GM21423 (cell line): ENCODE measurements around the gene IQCF5.
"Not testable (repeated sequence)": the region's sequence is repeated elsewhere in the genome, so short reads cannot be mapped to it uniquely, and the experiment has no call there.

Source experiments
- ATAC-seq: cut with Tn5 transposase; IDR thresholded peaks from one replicate; pipeline ENCODE4 v1.9.1; 2021; ENCODE audit warnings: mild to moderate bottlenecking, moderate library complexity; ENCODE audit not compliant: unreplicated experiment

The IQCF5 gene

GRCh38 chr3:51869304-51869703, 6.1 kb downstream of the IQCF5 start:
- no peak for ATAC-seq

GRCh38 chr3:51868896-51869295, 6.5 kb downstream of the IQCF5 start:
- ATAC-seq, result not testable (repeated sequence)

- no peak for ATAC-seq
These were observed 12.5 kb downstream of the IQCF5 start for GRCh38 chr3:51862886-51863285.

DNA sequence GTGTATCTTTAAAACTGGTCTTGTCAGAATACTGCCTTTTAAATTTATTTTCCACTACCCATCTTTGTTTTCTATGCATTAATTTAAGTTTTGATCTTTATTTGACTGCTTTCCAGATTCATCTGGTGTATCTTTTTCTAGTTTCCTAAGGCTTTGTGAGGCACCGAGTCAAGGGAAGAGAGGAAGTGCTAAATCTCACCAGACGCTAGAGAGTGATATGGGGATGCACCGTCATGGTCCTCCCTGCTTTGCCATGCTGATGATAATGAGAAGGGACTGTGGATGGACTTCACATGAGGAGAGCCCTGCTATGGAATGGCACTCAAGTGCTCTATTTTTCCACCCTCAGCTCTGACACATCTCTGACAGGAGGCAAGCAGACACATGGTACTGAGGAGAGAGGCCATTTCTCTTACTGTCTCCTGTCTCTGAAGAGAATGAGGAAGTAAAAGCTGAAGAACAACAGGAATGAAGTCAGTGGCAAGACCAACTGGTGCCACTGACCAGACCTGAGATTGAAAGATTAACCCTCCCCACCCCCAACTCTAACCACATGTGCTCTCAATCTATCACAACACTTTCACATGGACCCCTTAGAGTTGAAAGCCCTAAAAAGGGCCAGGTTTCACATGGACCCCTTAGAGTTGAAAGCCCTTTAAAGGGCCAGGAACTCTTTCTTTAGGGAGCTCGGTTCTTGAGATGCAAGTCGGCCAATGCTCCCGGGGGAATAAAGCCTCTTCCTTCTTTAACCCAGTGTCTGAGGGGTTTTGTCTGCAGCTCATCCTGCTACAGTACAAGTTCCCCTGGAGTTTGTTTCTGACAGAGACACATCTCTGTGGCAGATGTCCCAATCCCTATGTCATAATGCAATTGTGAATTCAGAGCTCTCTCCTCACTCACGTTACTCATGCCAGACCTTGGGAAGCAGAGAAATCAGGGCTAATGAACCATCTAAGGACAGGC, 14.4 kb downstream of the IQCF5 start, which contains the start of gene IQCF2:
IQCF2 (plus strand) TSS at position 913 of the 963 bp plus-strand sequence. CDS start 52 bp downstream, outside the sequence.
- ATAC-seq, result no peak

DNA sequence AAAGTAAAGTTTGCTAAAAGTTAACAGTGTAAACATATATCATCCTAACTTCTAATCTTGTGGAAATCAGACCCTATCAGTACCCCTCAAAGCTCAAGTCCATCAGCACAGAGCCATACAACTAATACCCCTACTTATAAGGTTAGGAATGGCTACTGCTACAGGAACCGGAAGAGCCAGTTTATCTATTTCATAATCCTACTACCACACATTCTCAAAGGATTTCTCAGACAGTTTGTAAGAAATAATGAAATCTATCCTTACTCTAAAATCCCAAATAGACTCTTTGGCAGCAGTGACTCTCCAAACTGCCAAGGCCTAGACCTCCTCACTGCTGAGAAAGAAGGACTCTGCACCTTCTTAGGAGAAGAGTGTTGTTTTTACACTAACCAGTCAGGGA, 20.0 kb downstream of the IQCF5 start:
- ATAC-seq, result not testable (repeated sequence)

DNA sequence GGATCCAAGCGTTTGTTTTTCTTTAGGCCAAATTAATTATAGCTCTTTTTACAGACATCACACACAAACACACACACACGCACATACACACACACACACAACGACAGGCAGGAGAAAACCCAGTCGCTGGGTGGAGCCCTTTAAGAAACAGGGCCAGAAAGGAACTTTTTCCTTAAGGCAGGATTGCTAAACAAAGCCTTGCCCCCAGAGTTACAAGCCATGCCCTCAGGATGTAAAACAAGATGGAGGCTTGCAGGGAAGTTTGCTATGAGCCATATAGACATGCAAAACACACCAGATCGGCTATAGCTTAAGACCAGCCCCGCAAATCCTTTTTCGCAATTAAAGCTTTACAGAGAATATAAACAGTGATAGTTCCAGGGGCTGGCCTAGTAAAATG, 30.3 kb downstream of the IQCF5 start:
- no peak for ATAC-seq

DNA sequence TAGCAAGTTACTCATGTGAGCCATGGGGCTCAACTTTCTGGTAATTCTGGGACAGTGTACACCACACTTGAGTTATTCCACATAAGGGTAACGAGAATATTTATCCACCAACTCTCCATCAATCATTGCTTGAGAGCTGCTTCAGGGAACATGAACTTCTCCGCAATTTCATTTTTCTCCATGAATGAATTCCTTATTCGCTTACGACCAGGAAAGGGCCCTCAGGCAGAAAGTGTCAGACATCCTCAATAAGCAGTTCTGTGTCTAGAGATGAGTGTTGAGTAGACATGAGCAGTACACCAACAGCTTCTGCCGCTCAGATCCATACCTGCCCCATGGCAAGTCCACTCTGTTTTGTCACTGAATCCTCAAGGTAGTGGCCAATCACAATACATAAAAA, 38.8 kb downstream of the IQCF5 start:
- no peak for ATAC-seq

DNA sequence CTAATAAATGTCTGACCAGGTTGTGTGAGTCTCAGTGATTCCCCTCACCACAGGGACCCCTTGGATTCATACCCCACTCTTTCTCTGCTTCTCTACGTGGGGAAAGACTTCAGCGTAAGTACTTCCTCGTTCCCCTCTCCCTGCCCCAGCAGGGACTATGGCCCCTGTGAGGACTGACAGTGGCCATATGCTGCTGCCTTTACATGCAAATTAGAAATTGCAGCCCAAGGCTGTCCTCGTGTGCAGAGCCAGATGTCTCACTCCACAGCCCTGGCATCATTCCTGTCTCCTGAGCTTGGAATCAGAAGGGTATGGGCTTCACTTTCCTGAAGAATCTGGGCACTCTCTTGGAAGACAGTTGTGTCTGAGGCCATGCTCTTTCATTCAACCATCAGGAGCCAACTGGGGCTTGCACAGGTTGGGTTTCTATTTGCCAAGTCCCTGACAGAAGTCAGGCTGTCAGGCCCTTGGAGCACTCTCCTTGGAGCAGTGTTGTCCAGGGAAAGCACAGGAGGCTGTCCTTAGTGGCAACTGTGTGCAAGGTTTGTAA, 44.5 kb downstream of the IQCF5 start:
- ATAC-seq, result no peak

GRCh38 chr3:51830345-51830744, 45.1 kb downstream of the IQCF5 start:
- ATAC-seq, result no peak

DNA sequence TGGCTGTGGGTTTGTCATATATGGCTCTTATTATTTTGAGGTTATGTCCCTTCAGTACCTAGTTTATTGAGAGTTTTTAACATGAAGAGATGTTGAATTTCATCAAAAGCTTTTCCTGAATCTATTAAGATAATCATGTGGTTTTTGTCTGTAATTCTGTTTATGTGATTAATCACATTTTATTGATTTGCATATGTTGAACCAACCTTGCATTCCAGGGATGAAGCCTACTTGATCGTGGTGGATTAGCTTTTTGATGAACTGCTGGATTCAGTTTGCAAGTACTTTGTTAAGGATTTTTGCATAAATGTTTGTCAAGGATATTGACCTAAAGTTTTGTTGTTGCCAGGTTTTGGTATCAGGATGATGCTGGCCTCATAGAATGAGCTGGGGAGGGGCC, 47.1 kb downstream of the IQCF5 start:
- no peak for ATAC-seq
